Measurements from ENCODE around the gene EIF3D. TPM values are rescaled to one million over a fixed set of nuclear protein-coding genes. Genes with fewer than 3 reads are reported as not detected.
"Not testable (repeated sequence)": the region's sequence is repeated elsewhere in the genome, so short reads cannot be mapped to it uniquely, and the experiment has no call there.

EIF3D gene
- total RNA-seq, 4 donors from 2014 or later: 200 to 272 (median 238) TPM

DNA sequence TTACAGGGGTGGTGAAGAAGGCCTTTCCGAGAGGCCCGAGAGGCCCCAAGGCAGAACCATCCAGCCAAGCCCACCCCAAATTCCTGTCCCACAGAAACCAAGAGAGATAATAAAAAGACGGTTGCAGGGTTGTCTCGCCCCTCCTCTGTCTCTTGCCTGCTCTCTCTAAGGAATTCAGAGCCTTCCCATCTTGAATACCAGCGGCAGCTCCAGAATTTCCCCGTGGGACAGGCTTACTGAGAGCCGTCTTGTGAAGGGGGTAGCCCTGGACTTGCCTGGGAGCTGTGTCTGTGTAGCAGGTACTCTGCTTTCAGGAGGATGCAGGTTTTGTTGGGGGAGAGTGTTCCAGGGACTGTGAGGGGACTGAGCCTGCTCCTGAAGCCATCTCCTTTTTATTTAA, 9.6 kb upstream of the EIF3D start:
- no peaks in the 10 kb centered on the region for H3K9me3 ChIP-seq
- no peaks in the 10 kb centered on the region for H3K4me1 ChIP-seq
- peaks cover 0 to 5% of the 10 kb centered on the region in 2 donors for H3K27me3 ChIP-seq
- H3K27ac ChIP-seq: no peak overlapping the region
- TF ChIP-seq EP300 (IDR thresholded peaks at IDR 0.05) (no peak), POLR2A (IDR thresholded peaks at IDR 0.05) (no peak)
- TF ChIP-seq, protein P1, sequence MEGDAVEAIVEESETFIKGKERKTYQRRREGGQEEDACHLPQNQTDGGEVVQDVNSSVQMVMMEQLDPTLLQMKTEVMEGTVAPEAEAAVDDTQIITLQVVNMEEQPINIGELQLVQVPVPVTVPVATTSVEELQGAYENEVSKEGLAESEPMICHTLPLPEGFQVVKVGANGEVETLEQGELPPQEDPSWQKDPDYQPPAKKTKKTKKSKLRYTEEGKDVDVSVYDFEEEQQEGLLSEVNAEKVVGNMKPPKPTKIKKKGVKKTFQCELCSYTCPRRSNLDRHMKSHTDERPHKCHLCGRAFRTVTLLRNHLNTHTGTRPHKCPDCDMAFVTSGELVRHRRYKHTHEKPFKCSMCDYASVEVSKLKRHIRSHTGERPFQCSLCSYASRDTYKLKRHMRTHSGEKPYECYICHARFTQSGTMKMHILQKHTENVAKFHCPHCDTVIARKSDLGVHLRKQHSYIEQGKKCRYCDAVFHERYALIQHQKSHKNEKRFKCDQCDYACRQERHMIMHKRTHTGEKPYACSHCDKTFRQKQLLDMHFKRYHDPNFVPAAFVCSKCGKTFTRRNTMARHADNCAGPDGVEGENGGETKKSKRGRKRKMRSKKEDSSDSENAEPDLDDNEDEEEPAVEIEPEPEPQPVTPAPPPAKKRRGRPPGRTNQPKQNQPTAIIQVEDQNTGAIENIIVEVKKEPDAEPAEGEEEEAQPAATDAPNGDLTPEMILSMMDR (IDR thresholded peaks at IDR 0.05): no peak
- H3K36me3 ChIP-seq: no peaks in the 10 kb centered on the region
- WGBS, 2 donors: 23 to 29% methylated on average over 7 of the region's 7 CpGs
- H3K4me3 ChIP-seq: no peak overlapping the region
- DNase-seq (ENCODE audit: low spot score in 2 of 2): no peak

DNA sequence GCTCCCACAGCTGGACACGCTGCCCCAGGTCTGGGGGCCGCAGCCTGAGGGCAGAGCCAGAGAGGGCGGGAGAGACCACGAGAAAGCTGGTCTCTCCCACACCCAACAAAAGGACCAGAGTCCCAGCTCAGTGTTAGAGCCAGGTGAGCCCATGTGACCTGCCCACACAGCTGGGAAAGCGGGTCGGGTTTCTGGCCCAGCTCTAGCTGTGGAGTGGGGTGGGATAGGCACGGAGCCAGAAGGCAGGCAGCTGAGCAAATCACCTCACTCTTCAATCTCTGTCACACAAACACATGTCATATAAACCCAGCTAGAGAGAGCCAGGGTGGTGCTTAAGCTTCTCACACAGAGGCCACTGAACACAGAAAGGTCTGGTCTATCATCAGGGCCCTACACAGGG, 7.8 kb upstream of the EIF3D start:
- no peaks in the 10 kb centered on the region for H3K36me3 ChIP-seq
- DNase-seq (ENCODE audit: low spot score in 2 of 2): no peak
- H3K9me3 ChIP-seq: no peaks in the 10 kb centered on the region
- H3K4me1 ChIP-seq: no peaks in the 10 kb centered on the region
- no peak overlapping the region for H3K27ac ChIP-seq
- no peak overlapping the region for H3K4me3 ChIP-seq
- peaks cover 0 to 5% of the 10 kb centered on the region in 2 donors for H3K27me3 ChIP-seq
- TF ChIP-seq EP300 (IDR thresholded peaks at IDR 0.05) (no peak), POLR2A (IDR thresholded peaks at IDR 0.05) (no peak)
- TF ChIP-seq, protein P1 (IDR thresholded peaks at IDR 0.05): no peak
- 51 to 60% methylated on average over 1 to 3 of the region's 7 CpGs for WGBS, 2 donors

DNA sequence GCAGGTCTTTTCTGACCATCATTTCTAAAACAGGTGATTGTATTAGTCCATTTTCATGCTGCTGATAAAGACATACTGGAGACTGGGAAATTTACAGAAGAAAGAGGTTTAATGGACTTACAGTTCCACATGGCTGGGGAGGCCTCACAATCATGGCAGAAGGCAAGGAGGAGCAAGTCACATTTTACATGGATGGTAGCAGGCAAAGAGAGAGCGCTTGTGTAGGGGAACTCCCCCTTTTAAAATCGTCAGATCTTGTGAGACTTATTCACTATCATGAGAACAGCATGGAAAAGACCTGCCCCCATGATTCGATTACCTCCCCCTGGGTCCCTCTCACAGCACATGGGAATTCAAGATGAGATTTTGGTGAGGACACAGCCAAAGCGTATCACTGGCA, 4.4 kb upstream of the EIF3D start:
- WGBS, 2 donors: 74 to 86% methylated on average over 4 of the region's 4 CpGs
- H3K36me3 ChIP-seq; H3K4me3 ChIP-seq; H3K27me3 ChIP-seq; H3K4me1 ChIP-seq; H3K9me3 ChIP-seq; H3K27ac ChIP-seq; DNase-seq (ENCODE audit: low spot score in 2 of 2): not testable (repeated sequence)

DNA sequence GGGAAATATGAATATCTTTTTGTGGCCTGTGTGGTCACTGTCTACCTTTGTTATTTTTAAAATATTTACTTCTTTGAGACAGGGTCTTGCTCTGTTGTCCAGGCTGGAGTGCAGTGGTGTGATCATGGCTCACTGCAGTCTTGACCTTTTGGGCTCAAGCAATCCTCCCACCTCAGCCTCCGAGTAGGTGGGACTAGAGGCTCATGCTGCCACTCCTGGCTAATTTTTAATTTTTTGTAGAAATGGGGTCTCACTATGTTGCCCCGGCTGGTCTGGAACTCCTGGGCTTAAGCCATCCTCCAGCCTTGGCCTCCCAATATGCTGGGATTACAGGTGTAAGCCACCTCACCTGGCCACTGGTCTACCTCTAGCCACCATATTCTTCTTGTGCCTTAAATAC, 3.5 kb upstream of the EIF3D start:
- no peak for DNase-seq (ENCODE audit: low spot score in 2 of 2)
- Histone ChIP-seq H3K4me3 (no peak overlapping the region), H3K27ac (no peak overlapping the region), H3K27me3 (no peaks in the 10 kb centered on the region), H3K4me1 (peaks cover 0 to 15% (median 7%) of the 10 kb centered on the region in 4 donors), H3K9me3 (no peaks in the 10 kb centered on the region), H3K36me3 (peaks cover 0 to 2% (median 0%) of the 10 kb centered on the region in 3 donors)
- WGBS, 2 donors: 57 to 68% methylated on average over 2 of the region's 2 CpGs
- TF ChIP-seq EP300 (IDR thresholded peaks at IDR 0.05): no peak
- TF ChIP-seq, protein P1 (IDR thresholded peaks at IDR 0.05): no peak
- no peak for TF ChIP-seq POLR2A (IDR thresholded peaks at IDR 0.05)

DNA sequence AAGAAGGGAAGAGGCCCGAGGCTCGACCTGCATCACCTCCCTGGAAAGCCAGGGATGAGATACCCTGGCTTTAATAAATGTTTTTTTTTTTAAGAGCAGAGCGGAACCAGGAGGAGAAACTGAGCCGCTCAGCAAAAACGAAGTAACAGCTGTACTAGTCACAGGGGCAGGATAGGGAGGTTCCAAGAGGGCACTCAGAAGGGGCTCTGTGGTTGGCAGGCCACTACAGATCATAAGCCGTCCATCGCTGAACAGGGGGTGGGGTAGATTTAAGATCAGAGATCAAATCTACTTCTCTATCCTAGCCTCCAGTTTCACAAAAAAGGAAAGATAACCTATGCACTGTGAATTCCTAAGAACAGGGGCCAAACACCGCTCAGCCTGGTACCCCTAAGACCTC, 625 bp downstream of the EIF3D start:
- Histone ChIP-seq H3K27me3 (no peaks in the 10 kb centered on the region), H3K9me3 (no peaks in the 10 kb centered on the region), H3K4me1 (peaks cover 0 to 20% (median 10%) of the 10 kb centered on the region in 4 donors), H3K36me3 (peaks cover 0 to 43% (median 26%) of the 10 kb centered on the region in 3 donors), H3K4me3 (peak overlapping the region; percentile 72 to 94 (median 84)), H3K27ac (peak overlapping the region; percentile 84 to 96 (median 93))
- no peak for TF ChIP-seq POLR2A (IDR thresholded peaks at IDR 0.05)
- no peak for TF ChIP-seq EP300 (IDR thresholded peaks at IDR 0.05)
- TF ChIP-seq, protein P1 (IDR thresholded peaks at IDR 0.05): no peak
- DNase-seq (ENCODE audit: low spot score in 2 of 2): no peak
- WGBS, 2 donors: 5 to 7% methylated on average over 8 of the region's 8 CpGs

DNA sequence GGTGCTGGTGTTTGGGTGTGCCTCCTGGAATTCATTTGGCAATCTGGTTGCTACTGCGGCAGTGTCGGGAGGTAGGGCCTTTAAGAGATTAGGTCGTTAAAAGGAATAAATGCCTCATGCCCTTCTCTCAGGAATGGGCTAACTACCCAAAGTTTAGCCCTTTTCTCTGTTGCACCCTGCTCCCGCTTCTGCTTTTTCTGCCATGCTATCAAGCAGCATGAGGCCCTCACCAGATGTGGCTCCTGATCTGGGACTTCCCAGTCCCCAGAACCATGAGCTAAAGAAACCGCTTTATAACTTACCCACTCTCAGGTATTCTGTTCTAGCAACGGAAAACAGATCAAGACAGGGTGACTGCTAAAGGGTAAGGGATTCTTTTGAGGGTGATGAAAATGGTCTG, 6.3 kb downstream of the EIF3D start:
- Histone ChIP-seq H3K36me3 (peaks cover 2 to 100% (median 60%) of the 10 kb centered on the region in 3 donors), H3K27me3 (no peaks in the 10 kb centered on the region), H3K9me3 (no peaks in the 10 kb centered on the region), H3K27ac (no peak overlapping the region), H3K4me3 (no peak overlapping the region), H3K4me1 (peaks cover 0 to 8% (median 3%) of the 10 kb centered on the region in 4 donors)
- DNase-seq (ENCODE audit: low spot score in 2 of 2): no peak
- 87 to 95% methylated on average over 6 of the region's 6 CpGs for WGBS, 2 donors
- TF ChIP-seq EP300 (IDR thresholded peaks at IDR 0.05): no peak
- TF ChIP-seq POLR2A (IDR thresholded peaks at IDR 0.05): no peak
- TF ChIP-seq, protein P1 (IDR thresholded peaks at IDR 0.05): no peak
